KMS-11 (cell line): ENCODE measurements around the gene TMEM184B.

Experiments
- H2AFZ ChIP-seq: fragments of 200-600 bp; sonication (generic); 2 replicates; pipeline ENCODE4 v1.6.1; 2016; ENCODE audit warnings: antibody characterized with exemption, mixed run types, low read depth
- H3K27ac ChIP-seq: fragments of 200-600 bp; sonication (generic); 2 replicates; pipeline ENCODE4 v1.6.1; 2016; ENCODE audit warnings: mild to moderate bottlenecking, mixed run types
- H3K27me3 ChIP-seq: fragments of 200-600 bp; sonication (generic); 2 replicates; pipeline ENCODE4 v1.6.1; 2017; ENCODE audit warnings: mild to moderate bottlenecking, low read depth, mixed run types, moderate library complexity; ENCODE audit not compliant: insufficient read depth
- H3K36me3 ChIP-seq: fragments of 200-600 bp; sonication (generic); 2 replicates; pipeline ENCODE4 v1.6.1; 2017; ENCODE audit warnings: mild to moderate bottlenecking, mixed run types; ENCODE audit not compliant: insufficient read depth
- H3K4me1 ChIP-seq: fragments of 200-600 bp; sonication (generic); 2 replicates; pipeline ENCODE4 v1.6.1; 2016; ENCODE audit warnings: mild to moderate bottlenecking, low read depth, mixed run types; ENCODE audit not compliant: poor library complexity, severe bottlenecking
- H3K4me2 ChIP-seq: fragments of 200-600 bp; sonication (generic); 2 replicates; pipeline ENCODE4 v1.7.0; 2016; ENCODE audit warnings: mild to moderate bottlenecking, mixed run types
- H3K4me3 ChIP-seq: fragments of 200-600 bp; sonication (generic); IDR thresholded peaks from 2 replicates; pipeline ENCODE4 v1.6.1; 2017; ENCODE audit warnings: low read depth, low read length, mixed read lengths; ENCODE audit not compliant: insufficient read depth
- H3K79me2 ChIP-seq: fragments of 200-600 bp; sonication (generic); 2 replicates; pipeline ENCODE4 v1.6.1; 2016; ENCODE audit warnings: low read depth, mixed run types; ENCODE audit not compliant: insufficient read depth
- H3K9ac ChIP-seq: fragments of 200-600 bp; sonication (generic); 2 replicates; pipeline ENCODE4 v1.6.1; 2016; ENCODE audit warnings: mild to moderate bottlenecking, mixed run types
- H4K20me1 ChIP-seq: fragments of 200-600 bp; sonication (generic); 2 replicates; pipeline ENCODE4 v1.6.1; 2016; ENCODE audit warnings: mild to moderate bottlenecking, mixed run types; ENCODE audit not compliant: insufficient read depth
- CTCF ChIP-seq: fragments of 200-600 bp; sonication (generic); conservative IDR thresholded peaks from 2 replicates; pipeline ENCODE4 v1.6.1; 2017; ENCODE audit warnings: low read depth, mild to moderate bottlenecking, antibody characterized with exemption, low read length, moderate library complexity, mixed read lengths

The TMEM184B gene

GRCh38 chr22:38273135-38273826, 471 bp upstream of the TMEM184B start:
- no peak overlapping the region for H3K4me3 ChIP-seq
- no peak overlapping the region for H3K27ac ChIP-seq
- H3K4me2 ChIP-seq: peak overlapping the region; percentile 87
- H3K4me1 ChIP-seq: peaks cover 21% of the 10 kb centered on the region
- H3K79me2 ChIP-seq: 0 out of 2 replicates have a peak, but pooled peaks cover 5% of the 10 kb centered on the region
- no peaks in the 10 kb centered on the region for H4K20me1 ChIP-seq
- H3K27me3 ChIP-seq: no peaks in the 10 kb centered on the region
- no peak for TF ChIP-seq CTCF
- H2AFZ ChIP-seq: peak overlapping the region; percentile 98
- H3K9ac ChIP-seq: peak overlapping the region; percentile 68; the same call in 1 of the 2 replicates
- H3K36me3 ChIP-seq: no peaks in the 10 kb centered on the region

DNA sequence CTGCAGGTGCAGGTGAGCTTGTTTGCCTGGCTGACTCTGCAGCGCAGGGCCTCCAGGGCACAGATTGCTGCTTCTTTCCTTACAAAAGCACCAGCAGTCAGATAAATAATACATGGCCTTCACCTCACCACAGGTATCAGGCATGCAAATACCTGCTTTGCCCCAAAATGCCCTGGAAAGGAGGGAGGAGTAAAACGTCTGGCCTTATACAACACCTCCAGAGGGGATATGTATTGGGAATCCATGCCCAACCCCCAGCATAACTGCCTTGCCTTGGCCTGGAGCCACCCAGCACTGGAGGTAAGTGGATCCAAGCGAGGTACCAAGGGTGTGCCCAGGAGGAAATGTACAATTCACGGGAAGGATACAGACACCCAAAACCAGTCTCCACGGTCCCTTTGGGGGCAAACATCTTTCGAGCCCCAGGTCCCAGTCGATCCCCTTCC, 860 bp downstream of the TMEM184B start:
- TF ChIP-seq CTCF: no peak
- H3K27me3 ChIP-seq: no peaks in the 10 kb centered on the region
- H3K4me2 ChIP-seq: peak overlapping the region; percentile 89
- no peak overlapping the region for H2AFZ ChIP-seq
- peaks cover 21% of the 10 kb centered on the region for H3K4me1 ChIP-seq
- H4K20me1 ChIP-seq: no peaks in the 10 kb centered on the region
- H3K9ac ChIP-seq: peak overlapping the region; percentile 68; the same call in 1 of the 2 replicates
- H3K36me3 ChIP-seq: no peaks in the 10 kb centered on the region
- no peak overlapping the region for H3K4me3 ChIP-seq
- no peak overlapping the region for H3K27ac ChIP-seq
- H3K79me2 ChIP-seq: 0 out of 2 replicates have a peak, but pooled peaks cover 5% of the 10 kb centered on the region

DNA sequence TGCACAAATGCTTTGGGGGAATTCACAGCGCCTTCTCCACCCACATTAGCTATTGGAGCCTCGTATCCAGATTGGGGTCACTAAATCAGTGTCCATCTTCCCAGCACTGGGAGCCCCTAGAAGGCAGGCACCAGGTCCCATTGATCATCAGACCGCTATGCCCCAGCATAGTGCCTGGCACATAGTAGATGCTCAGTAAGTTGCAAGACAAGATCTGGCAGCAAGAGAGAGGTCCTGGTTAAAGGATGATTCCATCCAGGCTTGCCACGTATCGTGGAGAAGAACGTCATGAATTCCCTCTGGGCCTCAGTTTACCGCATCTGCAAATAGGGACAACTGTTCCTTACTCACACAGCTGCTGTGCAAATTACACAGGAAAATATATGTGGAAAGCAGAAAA, 1.7 kb downstream of the TMEM184B start:
- no peak for TF ChIP-seq CTCF
- H3K36me3 ChIP-seq: no peaks in the 10 kb centered on the region
- no peak overlapping the region for H3K4me3 ChIP-seq
- no peak overlapping the region for H3K9ac ChIP-seq
- no peak overlapping the region for H3K27ac ChIP-seq
- 0 out of 2 replicates have a peak, but pooled peaks cover 5% of the 10 kb centered on the region for H3K79me2 ChIP-seq
- no peaks in the 10 kb centered on the region for H4K20me1 ChIP-seq
- peak overlapping the region; percentile 89; the same call in 1 of the 2 replicates for H3K4me2 ChIP-seq
- H2AFZ ChIP-seq: no peak overlapping the region
- H3K27me3 ChIP-seq: no peaks in the 10 kb centered on the region
- peaks cover 16% of the 10 kb centered on the region for H3K4me1 ChIP-seq

DNA sequence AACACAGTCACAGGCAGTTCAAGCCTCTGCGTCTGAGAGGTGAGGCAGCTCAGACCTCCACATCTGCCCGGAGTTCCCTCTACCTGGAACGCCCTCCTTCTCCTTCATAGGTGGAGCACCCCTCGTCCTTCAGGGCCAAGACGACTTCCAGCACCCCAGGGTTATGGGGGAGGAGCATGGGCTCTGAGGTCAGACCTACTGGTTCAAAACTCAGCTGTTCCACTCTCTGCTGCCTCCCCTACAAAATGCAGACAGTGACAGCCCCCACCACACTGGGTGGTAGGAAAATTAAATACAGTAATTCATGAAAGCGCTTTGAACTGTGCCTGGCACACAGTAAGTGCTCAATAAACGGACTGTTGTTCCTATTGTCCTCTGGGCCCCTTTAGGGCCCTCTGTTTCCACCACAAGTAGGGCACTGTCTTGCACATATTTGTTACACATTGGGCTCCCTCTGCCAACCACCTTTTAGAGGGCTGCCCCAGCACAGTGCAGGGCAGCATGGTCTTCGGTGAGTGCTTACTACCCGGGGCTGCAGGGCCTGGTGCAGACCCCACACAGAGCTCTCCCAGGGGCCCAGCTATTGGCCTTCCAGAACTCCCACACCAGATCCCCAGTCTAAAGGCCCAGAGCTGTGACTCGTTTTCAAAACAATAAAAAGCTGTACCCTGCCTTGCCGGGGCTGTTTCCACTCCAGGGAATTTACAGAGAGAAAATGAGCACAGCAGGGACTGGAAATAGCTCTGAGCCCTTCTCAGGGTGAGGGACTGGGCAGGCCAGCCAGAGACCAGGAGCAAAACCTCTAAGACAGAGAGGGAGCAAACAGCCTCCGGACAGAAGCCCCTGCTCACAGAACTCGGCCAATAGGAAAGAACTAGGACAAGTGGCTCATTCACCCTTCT, 2.5 kb downstream of the TMEM184B start:
- no peaks in the 10 kb centered on the region for H3K36me3 ChIP-seq
- no peak overlapping the region for H3K4me3 ChIP-seq
- H3K9ac ChIP-seq: no peak overlapping the region
- no peak overlapping the region for H2AFZ ChIP-seq
- no peaks in the 10 kb centered on the region for H3K27me3 ChIP-seq
- no peak for TF ChIP-seq CTCF
- no peak overlapping the region for H3K27ac ChIP-seq
- peaks cover 12% of the 10 kb centered on the region for H3K4me1 ChIP-seq
- H3K4me2 ChIP-seq: no peak overlapping the region
- H3K79me2 ChIP-seq: 0 out of 2 replicates have a peak, but pooled peaks cover 5% of the 10 kb centered on the region
- H4K20me1 ChIP-seq: no peaks in the 10 kb centered on the region
